Inferior parietal cortex (tissue), 1 donor: ENCODE measurements around the gene PDE4D.
A peak's percentile ranks its signal among the peaks of the same experiment; 100 is the strongest.
"Not testable (repeated sequence)": the region's sequence is repeated elsewhere in the genome, so short reads cannot be mapped to it uniquely, and the experiment has no call there.

Source experiments
- DNase-seq: peaks from one replicate; pipeline ENCODE4 v3.0.0-alpha.2; 2016; ENCODE audit errors: extremely low spot score

Gene PDE4D

GRCh38 chr5:59768152-59769040 is 125.1 kb downstream of the PDE4D start:
- DNase-seq: no peak

- DNase-seq: no peak
Measured at GRCh38 chr5:59767681-59768151, 125.8 kb downstream of the PDE4D start.

GRCh38 chr5:59767211-59767605 is 126.3 kb downstream of the PDE4D start:
- DNase-seq: no peak

DNA sequence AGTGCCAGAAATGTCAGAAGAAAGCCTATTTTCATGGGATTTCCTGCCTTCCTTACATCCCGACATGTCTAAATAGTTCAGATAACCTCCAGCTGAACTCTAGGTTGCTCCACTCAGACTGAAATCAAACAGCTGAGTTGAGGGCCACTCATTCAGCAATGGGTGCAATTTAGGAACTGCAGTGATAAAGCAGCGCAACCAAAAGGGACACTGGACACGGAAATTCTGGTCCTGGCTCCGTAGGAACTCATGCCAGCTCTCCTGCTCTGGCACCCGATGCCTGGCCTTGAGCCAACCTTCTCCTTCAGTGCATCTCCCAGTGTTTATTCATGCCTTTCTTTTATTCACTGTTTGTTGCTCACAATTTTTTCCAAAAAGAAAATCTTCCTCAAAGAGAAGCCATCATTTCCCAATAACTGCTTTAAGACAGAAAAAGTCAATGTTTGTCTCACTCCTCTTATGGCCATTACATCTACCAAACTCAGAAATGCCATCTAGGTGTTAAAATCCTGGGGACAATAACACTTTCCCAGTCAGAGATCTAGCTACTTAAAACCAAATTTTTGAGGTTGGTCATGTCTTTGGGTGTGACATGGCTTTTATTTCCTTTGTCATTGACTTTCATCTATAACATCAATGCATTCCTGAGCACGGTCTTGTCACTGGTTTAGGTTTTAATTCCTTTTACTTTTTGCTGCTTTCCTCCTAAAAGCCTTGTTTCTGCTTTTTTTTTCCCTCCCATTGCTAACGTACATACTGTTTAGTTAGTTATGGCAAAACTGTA is 126.9 kb downstream of the PDE4D start:
- DNase-seq: no peak

DNA sequence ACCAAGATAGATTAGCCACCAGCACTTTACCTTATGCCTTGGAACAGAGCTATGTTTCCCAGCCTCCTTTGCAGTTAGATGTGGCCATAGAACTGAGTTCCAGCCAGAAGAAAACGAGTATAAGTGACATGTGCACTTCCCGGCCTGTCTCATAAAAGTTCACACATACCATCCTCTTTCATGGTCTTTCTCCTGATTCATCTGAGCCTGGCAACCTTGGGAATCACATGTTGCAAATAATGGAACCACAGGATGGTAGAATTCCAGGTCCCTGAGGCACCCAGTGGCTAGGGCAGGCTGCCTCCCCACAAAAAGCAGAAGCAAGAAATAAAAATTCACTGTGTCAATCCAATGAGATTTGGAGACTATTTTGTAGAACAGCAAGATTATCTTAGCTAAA is 128.1 kb downstream of the PDE4D start:
- DNase-seq: no peak

DNA sequence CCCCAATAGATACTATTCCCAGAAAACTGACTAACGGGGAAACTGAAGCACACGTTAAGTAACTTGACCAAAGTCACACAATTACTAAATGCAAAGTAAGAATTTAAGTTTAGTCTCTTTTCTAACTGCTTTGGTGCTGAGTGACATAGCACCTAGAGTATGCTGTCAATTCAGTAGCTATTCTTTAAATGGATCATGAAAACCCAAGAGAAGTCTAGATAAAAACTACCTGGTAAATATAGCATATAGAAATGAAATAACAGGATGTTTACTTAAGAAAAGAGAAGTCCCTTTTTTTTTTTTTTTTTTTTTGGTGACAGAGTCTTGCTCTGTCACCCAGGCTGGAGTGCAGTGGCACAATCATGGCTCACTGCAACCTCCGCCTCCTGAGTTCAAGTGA is 129.2 kb downstream of the PDE4D start:
- no peak for DNase-seq

DNA sequence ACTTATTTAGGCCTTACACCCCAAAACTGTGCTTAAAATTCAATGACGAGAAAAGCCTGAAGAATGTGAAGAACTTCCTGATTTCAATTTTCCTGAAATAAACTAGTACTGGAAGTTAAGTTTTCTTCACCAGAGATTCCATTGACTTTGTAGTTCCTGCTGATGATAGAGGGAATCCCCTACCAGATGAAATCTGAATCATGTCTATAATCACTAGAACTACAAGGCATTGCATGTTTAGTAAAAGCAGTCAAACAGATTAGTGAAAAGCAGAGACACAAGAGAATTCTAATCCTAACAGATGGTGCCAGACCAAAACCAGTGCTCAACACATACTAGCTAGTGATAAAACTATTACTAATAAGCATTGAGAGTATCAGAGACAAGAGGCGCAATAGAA is 130.0 kb downstream of the PDE4D start:
- DNase-seq: no peak

DNA sequence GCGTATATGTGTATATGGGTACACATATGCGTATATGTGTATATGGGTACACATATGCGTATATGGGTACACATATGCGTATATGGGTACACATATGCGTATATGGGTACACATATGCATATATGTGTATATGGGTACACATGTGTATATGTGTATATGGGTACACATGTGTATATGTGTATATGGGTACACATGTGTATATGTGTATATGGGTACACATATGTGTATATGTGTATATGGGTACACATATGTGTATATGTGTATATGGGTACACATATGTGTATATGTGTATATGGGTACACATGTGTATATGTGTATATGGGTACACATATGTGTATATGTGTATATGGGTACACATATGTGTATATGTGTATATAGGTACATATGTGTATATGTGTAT is 131.3 kb downstream of the PDE4D start:
- not testable (repeated sequence) for DNase-seq

- DNase-seq: no peak
Measured at GRCh38 chr5:59760785-59761348, 132.7 kb downstream of the PDE4D start.

GRCh38 chr5:59759600-59760351 is 133.8 kb downstream of the PDE4D start:
- no peak for DNase-seq

GRCh38 chr5:59758566-59758965 is 135.0 kb downstream of the PDE4D start:
- DNase-seq: no peak

GRCh38 chr5:59757442-59757841 is 136.1 kb downstream of the PDE4D start:
- DNase-seq: no peak

GRCh38 chr5:59756373-59757035 is 137.0 kb downstream of the PDE4D start:
- no peak for DNase-seq

- no peak for DNase-seq
Measured at GRCh38 chr5:59755476-59755875, 138.1 kb downstream of the PDE4D start.

DNA sequence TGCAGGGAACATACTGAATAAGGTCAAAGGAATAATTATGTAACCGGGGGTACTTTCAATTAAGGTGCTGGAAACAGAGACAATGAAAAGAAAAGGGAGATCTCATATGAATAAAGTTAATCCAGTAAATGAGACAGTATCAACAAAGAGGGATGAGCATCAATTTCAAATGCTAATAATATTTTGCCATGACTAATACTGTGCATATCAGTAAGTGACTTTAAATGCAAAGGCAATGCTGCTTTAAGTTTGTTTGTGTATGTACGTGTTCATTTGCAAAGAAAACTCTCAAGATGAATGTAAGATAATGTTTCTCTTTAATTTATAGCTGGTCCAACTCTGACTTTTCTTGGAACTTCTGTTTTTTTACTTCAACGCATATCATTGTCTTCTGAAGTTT is 139.9 kb downstream of the PDE4D start:
- no peak for DNase-seq

DNA sequence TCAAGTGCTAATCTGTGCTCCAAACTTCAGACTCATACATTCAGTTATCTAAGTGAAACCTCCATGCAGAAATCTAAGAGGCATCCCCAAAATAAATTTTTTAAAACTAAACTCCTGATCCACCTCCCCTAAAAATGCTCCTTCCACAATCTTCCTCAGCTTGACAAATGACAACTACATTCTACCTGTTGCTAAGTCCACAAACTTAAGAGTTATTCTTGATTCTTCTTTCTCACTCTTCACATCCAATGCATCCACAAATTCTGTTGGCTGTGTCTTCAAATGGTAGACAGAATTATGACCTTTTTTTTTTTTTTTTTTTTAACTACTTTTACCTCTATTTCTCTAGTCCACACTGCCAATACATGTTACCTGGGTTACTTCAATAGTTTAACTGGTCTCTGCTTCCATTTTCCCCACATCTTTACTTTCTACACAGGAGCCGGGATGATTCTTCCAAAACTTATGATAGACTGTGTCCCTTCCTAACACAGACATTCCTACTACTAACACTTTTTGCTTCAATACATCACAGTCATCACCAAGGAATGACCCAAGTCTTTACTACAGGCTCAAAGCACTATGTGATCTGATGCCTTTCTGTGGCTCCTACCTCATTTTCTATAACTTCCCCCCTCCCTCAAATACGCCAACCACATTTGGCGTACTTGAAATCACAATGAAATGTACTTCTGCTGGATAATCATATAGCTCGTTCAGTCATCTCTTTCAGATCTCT is 143.6 kb downstream of the PDE4D start:
- DNase-seq: no peak

DNA sequence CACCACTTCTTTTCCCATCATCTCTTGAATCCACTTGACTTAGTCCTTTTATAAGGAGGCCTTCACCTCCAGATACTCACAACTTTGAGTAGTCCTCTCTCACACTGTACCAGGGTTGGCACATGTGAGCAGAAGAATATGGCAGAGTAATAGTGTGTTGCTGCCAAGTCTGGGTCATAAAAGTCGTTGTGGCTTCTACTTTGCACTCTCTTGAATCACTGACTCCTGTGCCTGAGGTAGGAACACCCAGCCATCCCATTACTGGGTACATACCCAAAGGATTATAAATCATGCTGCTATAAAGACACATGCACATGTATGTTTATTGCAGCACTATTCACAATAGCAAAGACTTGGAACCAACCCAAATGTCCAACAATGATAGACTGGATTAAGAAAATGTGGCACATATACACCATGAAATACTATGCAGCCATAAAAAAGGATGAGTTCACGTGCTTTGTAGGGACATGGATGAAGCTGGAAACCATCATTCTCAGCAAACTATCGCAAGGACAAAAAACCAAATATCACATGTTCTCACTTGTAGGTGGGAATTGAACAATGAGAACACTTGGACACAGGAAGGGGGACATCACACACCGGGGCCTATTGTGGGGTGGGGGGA is 145.4 kb downstream of the PDE4D start:
- DNase-seq: not testable (repeated sequence)

DNA sequence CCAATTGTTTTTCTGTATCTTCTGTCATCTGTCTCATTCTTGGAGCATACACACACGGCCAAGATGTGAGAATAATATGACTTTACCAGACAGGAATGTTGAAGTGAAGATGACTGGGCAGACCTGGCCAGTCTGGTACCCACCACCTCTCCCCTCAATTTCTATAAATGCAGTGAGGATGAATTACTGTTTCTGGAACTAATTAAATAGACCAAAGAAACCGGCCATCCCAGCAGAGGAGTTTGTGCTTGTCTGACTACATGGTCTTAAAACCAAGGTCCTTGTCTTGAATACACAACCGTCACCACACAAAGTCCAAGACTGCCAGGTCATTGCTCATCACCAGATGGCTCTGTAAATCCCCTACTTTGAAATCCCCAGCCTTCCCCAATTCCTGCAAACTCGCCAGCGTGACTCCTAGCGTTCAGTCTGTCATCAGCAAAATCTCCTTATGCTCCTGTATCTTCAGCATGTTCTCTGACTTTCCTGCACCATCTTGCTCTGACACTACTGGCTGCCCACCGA is 147.2 kb downstream of the PDE4D start:
- DNase-seq: no peak

DNA sequence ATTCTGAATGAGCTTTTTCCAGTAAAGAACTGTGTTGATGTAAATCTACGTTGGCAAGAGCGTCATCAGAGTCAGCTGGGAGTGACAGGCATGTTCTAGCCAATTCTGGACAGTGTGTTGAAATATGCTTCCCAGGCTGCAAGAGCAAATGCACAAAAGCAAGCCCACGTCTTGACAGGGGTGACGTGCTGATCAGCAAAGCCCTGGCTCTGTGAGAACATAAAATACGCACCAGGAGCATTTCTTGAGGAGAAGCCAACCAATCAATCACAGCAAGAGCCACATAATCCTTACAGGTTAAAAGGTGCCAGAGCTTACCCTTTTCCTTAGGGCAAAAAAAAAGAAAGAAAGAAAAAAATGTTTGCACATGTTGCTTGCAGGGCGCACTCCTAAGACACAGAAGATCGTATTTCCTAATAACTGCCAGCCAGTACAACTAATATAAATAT is 148.1 kb downstream of the PDE4D start:
- peak; percentile 22 for DNase-seq

DNA sequence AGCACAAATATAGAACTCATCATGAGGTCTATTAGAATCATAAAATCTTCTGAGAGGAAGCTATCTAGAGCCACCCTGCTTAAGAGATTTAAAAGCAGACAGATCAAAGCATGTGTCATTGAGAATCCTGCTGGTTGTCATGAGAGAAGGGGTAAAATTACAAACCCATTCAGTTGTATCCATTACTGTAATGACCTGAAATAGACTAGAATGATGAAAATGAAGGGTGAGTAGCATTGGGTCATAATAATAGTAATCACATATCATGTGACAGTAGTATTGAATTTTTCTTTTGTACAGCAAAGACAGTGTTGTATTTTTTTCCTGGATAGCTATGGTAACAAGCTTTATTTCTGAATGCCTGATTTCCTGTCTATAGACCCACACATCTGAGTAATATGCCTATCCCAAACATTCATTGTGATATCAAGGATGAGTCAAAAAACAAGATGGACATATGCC is 149.0 kb downstream of the PDE4D start:
- no peak for DNase-seq
